ENCODE results near the gene SLC30A10. TPM values are rescaled to one million over a fixed set of nuclear protein-coding genes. Genes with fewer than 3 reads are reported as not detected.

The SLC30A10 gene
- total RNA-seq, 1 donor from 2014 or later: 0.25 TPM

DNA sequence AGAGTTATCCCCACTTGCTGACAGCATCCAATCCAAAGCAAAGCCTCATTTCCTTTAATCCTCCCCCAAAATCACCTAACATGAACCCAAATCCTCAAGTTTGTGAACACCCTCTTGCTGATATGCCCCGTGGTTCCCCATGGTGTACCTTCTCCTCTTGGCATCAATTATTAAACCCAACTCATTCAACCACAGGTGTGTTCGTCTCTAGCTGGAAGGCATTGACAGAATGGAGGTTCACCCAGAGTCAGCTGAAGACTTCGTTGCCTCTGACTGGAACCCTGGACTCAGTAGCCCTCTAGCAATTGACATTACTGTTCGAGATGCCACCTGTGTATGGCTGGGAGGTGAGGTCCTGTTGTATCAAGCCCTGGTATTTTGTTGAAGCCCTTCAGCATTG is 22.8 kb downstream of the SLC30A10 start:
- Histone ChIP-seq H3K36me3 (no peaks in the 10 kb centered on the region), H3K4me3 (no peak overlapping the region), H3K27me3 (no peaks in the 10 kb centered on the region), H3K27ac (no peak overlapping the region), H3K4me1 (no peaks in the 10 kb centered on the region), H3K9me3 (no peaks in the 10 kb centered on the region)
- intact Hi-C loops (cut with DNase I): no loop called here
- no peak for TF ChIP-seq POLR2A (IDR thresholded peaks at IDR 0.05)
- TF ChIP-seq, protein P1, sequence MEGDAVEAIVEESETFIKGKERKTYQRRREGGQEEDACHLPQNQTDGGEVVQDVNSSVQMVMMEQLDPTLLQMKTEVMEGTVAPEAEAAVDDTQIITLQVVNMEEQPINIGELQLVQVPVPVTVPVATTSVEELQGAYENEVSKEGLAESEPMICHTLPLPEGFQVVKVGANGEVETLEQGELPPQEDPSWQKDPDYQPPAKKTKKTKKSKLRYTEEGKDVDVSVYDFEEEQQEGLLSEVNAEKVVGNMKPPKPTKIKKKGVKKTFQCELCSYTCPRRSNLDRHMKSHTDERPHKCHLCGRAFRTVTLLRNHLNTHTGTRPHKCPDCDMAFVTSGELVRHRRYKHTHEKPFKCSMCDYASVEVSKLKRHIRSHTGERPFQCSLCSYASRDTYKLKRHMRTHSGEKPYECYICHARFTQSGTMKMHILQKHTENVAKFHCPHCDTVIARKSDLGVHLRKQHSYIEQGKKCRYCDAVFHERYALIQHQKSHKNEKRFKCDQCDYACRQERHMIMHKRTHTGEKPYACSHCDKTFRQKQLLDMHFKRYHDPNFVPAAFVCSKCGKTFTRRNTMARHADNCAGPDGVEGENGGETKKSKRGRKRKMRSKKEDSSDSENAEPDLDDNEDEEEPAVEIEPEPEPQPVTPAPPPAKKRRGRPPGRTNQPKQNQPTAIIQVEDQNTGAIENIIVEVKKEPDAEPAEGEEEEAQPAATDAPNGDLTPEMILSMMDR (IDR thresholded peaks at IDR 0.05): no peak
- no peak for TF ChIP-seq POLR2AphosphoS5 (IDR thresholded peaks at IDR 0.05; ENCODE audit: insufficient read depth in 1 of 2, low read depth in 1 of 2)
- DNase-seq (ENCODE audit: extremely low spot score in 2 of 2): no peak

GRCh38 chr1:219904934-219905333 is 23.4 kb downstream of the SLC30A10 start:
- Histone ChIP-seq H3K4me1 (no peaks in the 10 kb centered on the region), H3K27ac (no peak overlapping the region), H3K27me3 (no peaks in the 10 kb centered on the region), H3K9me3 (no peaks in the 10 kb centered on the region), H3K4me3 (no peak overlapping the region), H3K36me3 (no peaks in the 10 kb centered on the region)
- TF ChIP-seq, protein P1 (IDR thresholded peaks at IDR 0.05): no peak
- TF ChIP-seq POLR2AphosphoS5 (IDR thresholded peaks at IDR 0.05; ENCODE audit: insufficient read depth in 1 of 2, low read depth in 1 of 2) (no peak), POLR2A (IDR thresholded peaks at IDR 0.05) (no peak)
- intact Hi-C loops (cut with DNase I): no loop called here
- DNase-seq (ENCODE audit: extremely low spot score in 2 of 2): no peak

- Histone ChIP-seq H3K4me1 (no peaks in the 10 kb centered on the region), H3K9me3 (no peaks in the 10 kb centered on the region), H3K27me3 (no peaks in the 10 kb centered on the region), H3K36me3 (no peaks in the 10 kb centered on the region), H3K27ac (no peak overlapping the region), H3K4me3 (no peak overlapping the region)
- no peak for DNase-seq (ENCODE audit: extremely low spot score in 2 of 2)
- intact Hi-C loops (cut with DNase I): no loop called here
- TF ChIP-seq, protein P1 (IDR thresholded peaks at IDR 0.05): no peak
- TF ChIP-seq POLR2A (IDR thresholded peaks at IDR 0.05) (no peak), POLR2AphosphoS5 (IDR thresholded peaks at IDR 0.05; ENCODE audit: insufficient read depth in 1 of 2, low read depth in 1 of 2) (no peak)
Observed at GRCh38 chr1:219903353-219903871, 24.9 kb downstream of the SLC30A10 start.

GRCh38 chr1:219902951-219903350 is 25.4 kb downstream of the SLC30A10 start:
- no peak for TF ChIP-seq POLR2A (IDR thresholded peaks at IDR 0.05)
- TF ChIP-seq POLR2AphosphoS5 (IDR thresholded peaks at IDR 0.05; ENCODE audit: insufficient read depth in 1 of 2, low read depth in 1 of 2): no peak
- TF ChIP-seq, protein P1 (IDR thresholded peaks at IDR 0.05): no peak

GRCh38 chr1:219900882-219901281 is 27.5 kb downstream of the SLC30A10 start:
- no peak overlapping the region for H3K4me3 ChIP-seq
- H3K27me3 ChIP-seq: no peaks in the 10 kb centered on the region
- H3K27ac ChIP-seq: no peak overlapping the region
- no peak for DNase-seq (ENCODE audit: extremely low spot score in 2 of 2)
- H3K4me1 ChIP-seq: no peaks in the 10 kb centered on the region
- TF ChIP-seq POLR2AphosphoS5 (IDR thresholded peaks at IDR 0.05; ENCODE audit: insufficient read depth in 1 of 2, low read depth in 1 of 2): no peak
- no peak for TF ChIP-seq POLR2A (IDR thresholded peaks at IDR 0.05)
- TF ChIP-seq, protein P1 (IDR thresholded peaks at IDR 0.05): no peak
- H3K9me3 ChIP-seq: no peaks in the 10 kb centered on the region
- no peaks in the 10 kb centered on the region for H3K36me3 ChIP-seq
- intact Hi-C loops (cut with DNase I): no loop called here

More at GRCh38 chr1:219902951-219903350, 25.4 kb downstream of the SLC30A10 start:
- H3K36me3 ChIP-seq: no peaks in the 10 kb centered on the region
- H3K4me3 ChIP-seq: no peak overlapping the region
- intact Hi-C loops (cut with DNase I): no loop called here
- DNase-seq (ENCODE audit: extremely low spot score in 2 of 2): no peak
- no peaks in the 10 kb centered on the region for H3K9me3 ChIP-seq
- H3K4me1 ChIP-seq: no peaks in the 10 kb centered on the region
- H3K27ac ChIP-seq: no peak overlapping the region
- H3K27me3 ChIP-seq: no peaks in the 10 kb centered on the region
